GM23248 (cell line): ENCODE data around the gene YPEL5.
"Not testable (repeated sequence)": the region's sequence is repeated elsewhere in the genome, so short reads cannot be mapped to it uniquely, and the experiment has no call there.

Experiments
- EZH2 ChIP-seq: fragments of 200-600 bp; sonication (generic); IDR thresholded peaks from 2 replicates; pipeline ENCODE4 v1.6.1; 2018; ENCODE audit warnings: antibody characterized with exemption, mild to moderate bottlenecking; ENCODE audit not compliant: insufficient read depth, poor library complexity, severe bottlenecking
- EZH2phosphoT487 ChIP-seq: fragments of 200-600 bp; sonication (generic); IDR thresholded peaks from 2 replicates; pipeline ENCODE4 v1.6.1; 2018; ENCODE audit warnings: antibody characterized with exemption, moderate library complexity, mild to moderate bottlenecking, low read depth; ENCODE audit not compliant: insufficient read depth

DNA sequence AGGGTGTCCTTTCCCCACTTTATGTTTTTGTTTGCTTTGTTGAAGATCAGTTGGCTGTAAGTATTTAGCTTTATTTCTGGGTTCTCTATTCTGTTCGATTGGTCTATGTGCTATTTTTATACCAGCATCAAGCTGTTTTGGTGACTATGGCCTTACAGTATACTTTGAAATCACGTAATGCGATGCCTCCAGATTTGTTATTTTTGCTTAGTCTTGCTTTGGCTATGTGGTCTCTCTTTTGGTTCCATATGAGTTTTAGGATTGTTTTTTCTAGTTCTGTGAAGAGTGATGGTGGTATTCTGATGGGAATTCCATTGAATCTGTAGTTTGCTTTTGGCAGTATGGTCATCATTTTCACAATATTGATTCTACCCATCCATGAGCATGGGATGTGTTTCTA lies 46.1 kb upstream of the YPEL5 start:
- TF ChIP-seq EZH2phosphoT487, EZH2: not testable (repeated sequence)
